Activated effector memory CD4-positive, alpha-beta T cell treated with Interleukin-2 at 50 U/mL for 16 hours (primary cell): Measurements from ENCODE around the gene GPC6.

Experiments used
- DNase-seq: peaks from one replicate; pipeline ENCODE4 v3.0.0-alpha.2; 2020

Gene GPC6

GRCh38 chr13:93872786-93873347, 646.3 kb downstream of the GPC6 start:
- no peak for DNase-seq

GRCh38 chr13:93875547-93875946, 648.9 kb downstream of the GPC6 start:
- DNase-seq: no peak

- DNase-seq: no peak
These were observed 649.6 kb downstream of the GPC6 start for GRCh38 chr13:93876236-93876635.

GRCh38 chr13:93878675-93879074, 652.1 kb downstream of the GPC6 start:
- no peak for DNase-seq

- DNase-seq: no peak
These were observed 654.8 kb downstream of the GPC6 start for GRCh38 chr13:93881411-93881810.

- no peak for DNase-seq
These were observed 655.6 kb downstream of the GPC6 start for GRCh38 chr13:93882086-93882651.

- no peak for DNase-seq
These were observed 662.9 kb downstream of the GPC6 start for GRCh38 chr13:93889430-93889951.

GRCh38 chr13:93899981-93900380, 673.4 kb downstream of the GPC6 start:
- DNase-seq: no peak

GRCh38 chr13:93900731-93901130, 674.1 kb downstream of the GPC6 start:
- no peak for DNase-seq

GRCh38 chr13:93903909-93904308, 677.3 kb downstream of the GPC6 start:
- no peak for DNase-seq

GRCh38 chr13:93915269-93915809, 688.7 kb downstream of the GPC6 start:
- DNase-seq: no peak

- no peak for DNase-seq
These were observed 695.7 kb downstream of the GPC6 start for GRCh38 chr13:93922063-93922855.

- no peak for DNase-seq
These were observed 699.4 kb downstream of the GPC6 start for GRCh38 chr13:93925990-93926389.

- no peak for DNase-seq
These were observed 699.8 kb downstream of the GPC6 start for GRCh38 chr13:93926425-93926824.

GRCh38 chr13:93927431-93927830, 700.8 kb downstream of the GPC6 start:
- no peak for DNase-seq

GRCh38 chr13:93932901-93933300, 706.3 kb downstream of the GPC6 start:
- DNase-seq: no peak

GRCh38 chr13:93936901-93937300, 710.3 kb downstream of the GPC6 start:
- DNase-seq: no peak

- no peak for DNase-seq
These were observed 714.8 kb downstream of the GPC6 start for GRCh38 chr13:93941444-93941843.

GRCh38 chr13:93942016-93942415, 715.4 kb downstream of the GPC6 start:
- DNase-seq: no peak

- no peak for DNase-seq
These were observed 719.0 kb downstream of the GPC6 start for GRCh38 chr13:93945621-93946020.

- DNase-seq: no peak
These were observed 720.4 kb downstream of the GPC6 start for GRCh38 chr13:93946994-93947393.

- DNase-seq: no peak
These were observed 721.0 kb downstream of the GPC6 start for GRCh38 chr13:93947651-93948050.

GRCh38 chr13:93948162-93948922, 721.7 kb downstream of the GPC6 start:
- no peak for DNase-seq
